GM21825 (cell line): ENCODE measurements around the gene ZNF548.

Source experiments
- ATAC-seq: cut with Tn5 transposase; IDR thresholded peaks from one replicate; pipeline ENCODE4 v1.9.1; 2021; ENCODE audit warnings: mild to moderate bottlenecking, moderate library complexity; ENCODE audit not compliant: unreplicated experiment

The ZNF548 gene

GRCh38 chr19:57395710-57396109 lies 6.1 kb downstream of the ZNF548 start:
- ATAC-seq = no peak

GRCh38 chr19:57398868-57399267 lies 9.2 kb downstream of the ZNF548 start:
- no peak for ATAC-seq

- no peak for ATAC-seq
Measured at GRCh38 chr19:57403737-57404563, 14.3 kb downstream of the ZNF548 start.

- ATAC-seq = no peak
Measured at GRCh38 chr19:57406516-57407123, 17.0 kb downstream of the ZNF548 start.

- ATAC-seq = peak; percentile 98
Measured at GRCh38 chr19:57410877-57411671, 21.4 kb downstream of the ZNF548 start, which contains the start of gene ZNF17. Gene ZNF17, plus strand, starts transcription at chr19:57411161. Its CDS starts 2,455 bp downstream, at chr19:57413616.

GRCh38 chr19:57419439-57419838 lies 29.8 kb downstream of the ZNF548 start:
- ATAC-seq = no peak

- ATAC-seq = no peak
Measured at GRCh38 chr19:57421037-57421436, 31.4 kb downstream of the ZNF548 start.

GRCh38 chr19:57434386-57435061 lies 44.9 kb downstream of the ZNF548 start:
- ATAC-seq = peak; percentile 9

- ATAC-seq = peak; percentile 96
Measured at GRCh38 chr19:57435062-57435978, 45.7 kb downstream of the ZNF548 start, which contains the start of gene ZNF749. Gene ZNF749, plus strand, starts transcription at chr19:57435325. Its CDS starts 254 bp downstream, at chr19:57435579.

GRCh38 chr19:57436417-57436816 lies 46.8 kb downstream of the ZNF548 start:
- ATAC-seq = no peak

GRCh38 chr19:57437931-57438330 lies 48.3 kb downstream of the ZNF548 start:
- ATAC-seq = no peak

- no peak for ATAC-seq
Measured at GRCh38 chr19:57438925-57439324, 49.3 kb downstream of the ZNF548 start.

- no peak for ATAC-seq
Measured at GRCh38 chr19:57441979-57442752, 52.5 kb downstream of the ZNF548 start.

- no peak for ATAC-seq
Measured at GRCh38 chr19:57443121-57443696, 53.6 kb downstream of the ZNF548 start.

- no peak for ATAC-seq
Measured at GRCh38 chr19:57452307-57452706, 62.7 kb downstream of the ZNF548 start.
